ENCODE results near the gene TMEM164.
"Not testable (repeated sequence)": the region's sequence is repeated elsewhere in the genome, so short reads cannot be mapped to it uniquely, and the experiment has no call there.

Gene TMEM164

GRCh38 chrX:110002300-110003166 lies at the start of gene TMEM164:
Gene TMEM164, plus strand, starts transcription at chrX:110003114. Its CDS starts 661 bp downstream, at chrX:110003775.
- peak; percentile 79 for DNase-seq
- peak; percentile 81 for ATAC-seq

GRCh38 chrX:109954333-109954732 lies 48.6 kb upstream of the TMEM164 start:
- DNase-seq (no peak), ATAC-seq (no peak)

DNA sequence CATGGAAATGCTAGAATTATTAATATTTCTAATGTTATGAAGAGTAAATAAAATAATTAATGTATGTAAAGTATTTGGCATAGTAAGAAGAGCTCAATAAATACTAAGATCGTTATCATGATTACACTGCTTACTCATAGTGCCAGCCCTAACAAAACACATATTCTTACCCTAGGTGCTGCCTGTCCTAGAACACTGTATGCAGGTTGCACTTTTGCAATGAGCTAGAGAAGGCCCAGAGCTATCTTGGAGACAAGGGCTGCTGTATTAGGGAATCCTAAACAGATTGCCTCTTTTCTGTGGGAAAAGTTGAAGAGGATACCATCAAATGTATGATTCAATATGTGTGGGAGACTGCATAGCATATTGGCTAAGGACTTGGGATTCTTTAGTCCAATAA lies 48.0 kb upstream of the TMEM164 start:
- ATAC-seq (no peak), DNase-seq (no peak)

DNA sequence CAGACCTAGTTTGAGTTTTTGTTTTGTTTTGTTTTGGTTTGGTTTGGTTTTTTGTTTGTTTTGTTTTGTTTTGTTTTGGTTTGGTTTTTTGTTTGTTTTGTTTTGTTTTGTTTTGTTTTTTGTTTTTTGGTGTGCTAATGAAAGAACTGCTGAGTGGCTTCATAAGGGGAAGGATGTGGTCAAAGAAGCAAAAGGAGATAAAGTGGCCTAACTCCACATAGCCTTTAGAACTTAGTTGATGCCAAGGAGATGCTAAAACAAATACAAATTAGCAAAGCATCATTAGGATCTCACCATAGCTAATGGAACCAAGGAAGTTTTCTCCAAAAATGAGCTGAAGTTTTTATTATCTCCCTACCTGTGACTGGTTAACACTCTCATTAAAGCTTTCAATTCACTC lies 44.6 kb upstream of the TMEM164 start:
- no peak for ATAC-seq

DNA sequence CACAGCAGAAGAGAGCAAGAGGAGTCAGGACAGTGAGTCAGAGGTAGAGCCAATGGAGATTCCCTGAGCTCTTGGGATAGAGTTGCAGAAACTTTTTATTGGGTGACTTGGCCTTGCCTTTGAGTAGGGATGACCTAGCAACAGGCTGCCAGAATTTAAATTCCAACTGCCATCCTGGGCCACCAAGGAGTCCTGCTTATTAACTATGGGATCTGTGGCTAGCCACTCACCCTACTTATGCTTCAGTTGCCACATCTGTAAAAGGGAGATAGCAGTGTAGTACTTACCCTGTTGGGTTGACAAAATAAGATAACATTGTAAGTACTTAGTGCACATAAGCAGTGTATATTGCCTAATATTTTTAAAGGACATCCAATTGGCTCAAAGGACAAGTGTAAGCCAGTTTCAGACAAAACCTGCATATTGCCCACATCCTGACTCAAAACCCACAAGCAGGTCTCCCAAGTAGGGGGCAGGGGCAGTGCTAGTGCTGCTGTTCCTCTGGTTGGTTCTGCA lies 43.5 kb upstream of the TMEM164 start:
- DNase-seq: no peak
- no peak for ATAC-seq

More for the DNA sequence above, 44.6 kb upstream of the TMEM164 start:
- DNase-seq: no peak

GRCh38 chrX:109964390-109964789 lies 38.5 kb upstream of the TMEM164 start:
- no peak for ATAC-seq

GRCh38 chrX:109966246-109966645 lies 36.7 kb upstream of the TMEM164 start:
- DNase-seq (no peak), ATAC-seq (no peak)

More at GRCh38 chrX:109964390-109964789, 38.5 kb upstream of the TMEM164 start:
- DNase-seq: no peak

GRCh38 chrX:109967156-109967555 lies 35.8 kb upstream of the TMEM164 start:
- DNase-seq (no peak), ATAC-seq (no peak)

GRCh38 chrX:109970841-109971240 lies 32.1 kb upstream of the TMEM164 start:
- ATAC-seq, DNase-seq: not testable (repeated sequence)

GRCh38 chrX:109974906-109975655 lies 27.8 kb upstream of the TMEM164 start:
- peak; percentile 32 for ATAC-seq
- DNase-seq: no peak

DNA sequence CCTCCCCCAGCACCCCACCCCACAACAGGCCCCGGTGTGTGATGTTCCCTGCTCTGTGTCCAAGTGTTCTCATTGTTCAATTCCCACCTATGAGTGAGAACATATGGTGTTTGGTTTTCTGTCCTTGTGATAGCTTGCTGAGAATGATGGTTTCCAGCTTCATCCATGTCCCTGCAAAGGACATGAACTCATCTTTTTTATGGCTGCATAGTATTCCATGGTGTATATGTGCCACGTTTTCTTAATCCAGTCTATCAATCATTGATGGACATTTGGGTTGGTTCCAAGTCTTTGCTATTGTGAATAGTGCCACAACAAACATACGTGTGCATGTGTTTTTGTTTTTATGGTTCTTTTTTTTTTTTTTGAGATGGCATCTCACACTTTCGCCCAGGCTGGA lies 17.7 kb upstream of the TMEM164 start:
- ATAC-seq, DNase-seq: not testable (repeated sequence)

DNA sequence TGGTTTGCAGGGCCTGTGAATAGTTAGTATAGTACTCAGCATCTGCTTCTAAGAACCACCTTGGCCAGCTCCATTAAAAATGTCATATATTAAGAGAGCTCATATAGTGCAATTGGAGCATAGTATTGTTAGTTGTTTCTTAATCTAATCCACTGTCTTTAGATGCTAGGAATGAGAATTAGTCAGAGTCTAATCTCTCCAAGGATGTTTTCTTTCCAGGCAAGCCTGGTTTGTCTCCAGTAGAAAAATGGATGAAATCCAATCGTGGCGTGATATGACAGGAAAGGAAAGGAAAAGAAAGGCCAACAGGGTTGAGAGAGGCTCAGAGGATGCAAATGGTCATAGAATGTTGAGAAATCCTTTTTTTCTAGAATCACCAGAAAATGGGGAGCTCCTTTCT lies 15.0 kb upstream of the TMEM164 start:
- DNase-seq (no peak), ATAC-seq (no peak)

DNA sequence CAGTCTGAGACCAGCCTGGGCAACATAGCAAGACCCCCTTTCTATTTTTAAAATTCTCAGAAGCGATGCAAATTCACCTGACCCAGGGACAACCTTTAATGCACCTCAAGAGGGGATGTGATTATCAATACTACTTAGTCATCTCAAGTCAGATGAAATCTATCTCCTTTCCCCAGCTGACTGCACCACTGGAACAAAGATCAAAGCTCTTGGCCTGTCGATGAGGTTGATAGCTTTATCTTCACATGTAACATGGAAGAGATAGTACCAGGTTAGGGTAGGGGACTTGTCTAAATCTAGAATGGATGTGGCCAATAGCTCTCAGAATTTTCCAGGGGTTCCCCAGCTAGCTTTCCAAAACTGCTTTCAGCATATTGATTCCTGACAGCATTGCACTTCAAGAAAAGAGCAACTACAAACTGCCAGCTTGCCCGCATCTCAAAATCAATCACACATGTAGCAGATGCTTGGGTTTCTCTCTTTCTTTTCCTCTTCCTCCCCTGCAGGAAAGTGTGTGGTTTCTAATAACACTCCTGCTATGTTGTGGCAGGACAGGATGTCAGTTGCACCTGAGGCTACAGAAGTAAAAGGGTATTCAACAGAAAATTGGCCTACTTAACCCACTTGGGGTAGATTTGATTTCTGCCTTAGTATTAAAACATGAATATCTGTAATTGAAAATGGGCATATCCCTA lies 12.2 kb upstream of the TMEM164 start:
- no peak for DNase-seq
- no peak for ATAC-seq

DNA sequence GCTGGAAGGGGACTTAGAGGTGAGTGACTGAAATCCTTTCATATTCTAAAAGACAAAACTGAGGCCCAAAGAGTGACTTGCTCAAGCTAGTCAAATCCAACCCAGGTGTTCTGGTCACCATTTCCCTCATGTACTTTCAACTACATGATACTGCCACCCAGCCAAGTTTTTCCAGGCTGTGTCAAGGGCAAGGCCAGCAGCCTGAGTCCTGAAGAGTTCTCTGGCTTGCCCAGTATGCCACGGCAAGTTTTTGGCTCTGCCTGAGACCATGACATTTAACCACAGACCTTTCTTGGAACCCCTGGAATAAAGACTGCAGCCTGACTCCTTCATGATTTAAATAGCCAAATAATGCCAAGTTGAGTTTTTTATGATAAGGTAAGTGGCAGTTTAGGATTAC lies 10.7 kb upstream of the TMEM164 start:
- ATAC-seq: no peak
- no peak for DNase-seq

- no peak for ATAC-seq
- no peak for DNase-seq
Observed at GRCh38 chrX:109995155-109995554, 7.8 kb upstream of the TMEM164 start.

DNA sequence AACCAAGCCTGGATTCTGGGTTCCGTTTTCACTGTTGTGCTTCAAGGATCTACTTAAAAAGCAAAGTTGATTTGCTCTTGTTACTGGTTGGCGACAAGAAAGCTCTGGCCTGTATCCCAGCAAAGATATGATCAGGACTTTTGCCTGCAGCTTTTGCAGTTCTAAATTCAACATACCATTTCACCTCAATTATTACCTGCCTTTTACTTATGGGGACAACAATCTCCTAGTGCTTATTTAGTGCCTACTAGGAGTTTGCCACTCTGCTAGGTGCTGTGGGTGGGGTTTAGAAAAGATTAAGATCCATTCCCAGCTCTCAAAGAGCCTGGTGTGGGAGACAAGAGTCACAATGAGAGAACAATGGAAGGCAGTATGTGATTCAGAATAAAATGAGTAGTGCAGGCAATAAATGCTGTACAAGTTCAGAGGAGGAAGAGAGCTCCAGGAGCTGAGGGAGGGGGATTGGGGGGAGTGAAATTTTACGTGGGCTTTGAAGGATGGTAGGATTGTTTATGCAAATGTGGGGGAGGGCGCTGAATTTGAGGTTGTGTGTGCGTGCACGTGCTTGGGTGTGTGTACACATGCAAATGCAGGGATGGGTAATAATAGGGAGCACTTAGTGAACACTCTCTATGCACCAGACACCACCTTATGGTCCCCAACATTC lies 5.0 kb upstream of the TMEM164 start:
- ATAC-seq (no peak), DNase-seq (no peak)

- DNase-seq (no peak), ATAC-seq (no peak)
Observed at GRCh38 chrX:110000000-110000399, 2.9 kb upstream of the TMEM164 start.

GRCh38 chrX:110000847-110001713 lies 1.8 kb upstream of the TMEM164 start:
- DNase-seq: no peak
- ATAC-seq: no peak

- no peak for DNase-seq
- no peak for ATAC-seq
Observed at GRCh38 chrX:110001740-110002299, 1.1 kb upstream of the TMEM164 start.

Measured in stimulated activated naive CD8-positive, alpha-beta T cell treated with anti-CD3 and anti-CD28 coated beads, Interleukin-15, Interleukin-2, amounts not matched to agents 100 U/mL and 50 U/mL, for 24 hours (primary cell).